Prostate gland (tissue), 2 donors: ENCODE measurements around the gene TRIM10. TPM values are rescaled to one million over a fixed set of nuclear protein-coding genes. Genes with fewer than 3 reads are reported as not detected.
"Not testable (repeated sequence)": the region's sequence is repeated elsewhere in the genome, so short reads cannot be mapped to it uniquely, and the experiment has no call there.

ENCODE experiments used
- DNase-seq: peaks from one replicate; pipeline ENCODE4 v3.0.0-alpha.2; 2019; ENCODE audit warnings: low spot score
- H3K27ac ChIP-seq, 2 donors: fragments of 200-600 bp; sonication (generic); 2 replicates each; pipeline ENCODE4 v1.5.1; 2017 to 2019
- H3K27me3 ChIP-seq: fragments of 200-600 bp; sonication (generic); replicated peaks from 2 replicates; pipeline ENCODE4 v1.5.1; 2019; ENCODE audit not compliant: insufficient read depth
- H3K36me3 ChIP-seq, 2 donors: fragments of 200-600 bp; sonication (generic); 1 replicate in 1 of 2; 2 replicates in 1 of 2; pipeline versions ENCODE4 v1.5.1 to v1.8.1; 2017 to 2019
- H3K4me1 ChIP-seq: fragments of 200-600 bp; sonication (generic); replicated peaks from 2 replicates; pipeline ENCODE4 v1.5.1; 2019
- H3K4me3 ChIP-seq, 2 donors: fragments of 200-600 bp; sonication (generic); 2 replicates each; pipeline ENCODE4 v1.5.1; 2017 to 2019
- H3K9me3 ChIP-seq: fragments of 200-600 bp; sonication (generic); 2 replicates; pipeline ENCODE4 v1.5.1; 2017
- CTCF ChIP-seq, 4 experiments: fragments of 200-600 bp in 2 of 4; fragments of 450-650 bp in 2 of 4; sonication (generic) in 2 of 4; IDR thresholded peaks; 1 replicate in 3 of 4; 2 replicates in 1 of 4; pipeline ENCODE4 v1.5.1; 2016 to 2019; ENCODE audit warnings: antibody characterized with exemption in 4 of 4, mild to moderate bottlenecking in 2 of 4, moderate library complexity in 2 of 4
- POLR2A ChIP-seq: fragments of 450-650 bp; IDR thresholded peaks from one replicate; pipeline ENCODE4 v1.6.1; 2016; ENCODE audit warnings: antibody characterized with exemption, mild to moderate bottlenecking
- POLR2AphosphoS5 ChIP-seq: sonication (generic); formaldehyde crosslinking; IDR thresholded peaks from one replicate; pipeline ENCODE4 v1.6.1; 2017; ENCODE audit warnings: antibody characterized with exemption
- WGBS: methylation state at CpG from one replicate; pipeline ENCODE4 v1.1.5; 2018; 5-methylcytosine and 5-hydroxymethylcytosine counted together
- intact Hi-C: fragments of 100-400 bp; cut with DNase I; formaldehyde crosslinking; loops from one replicate; pipeline ENCODE4 v1.14.2; 2022
- total RNA-seq, 2 donors: library from RNA; depleted of rRNA; stranded (reverse); fragments of >200 nt; gene quantifications; one replicate each; pipeline ENCODE4 v1.1.0, GENCODE V29; 2016

Gene TRIM10
- total RNA-seq, 2 donors from 2014 or later = not detected

GRCh38 chr6:30144811-30145210, 16.2 kb downstream of the TRIM10 start:
- H3K27me3 ChIP-seq = peaks cover 4% of the 10 kb centered on the region
- TF ChIP-seq POLR2AphosphoS5 (no peak), CTCF (IDR thresholded peaks at IDR 0.05) (no peak), POLR2A (no peak)
- H3K36me3 ChIP-seq = no peaks in the 10 kb centered on the region
- H3K27ac ChIP-seq = no peak overlapping the region
- no peak for DNase-seq
- no peak overlapping the region for H3K4me3 ChIP-seq
- WGBS = 69% methylated on average over 6 of the region's 6 CpGs
- intact Hi-C loops = no loop called here
- no peaks in the 10 kb centered on the region for H3K4me1 ChIP-seq
- no peaks in the 10 kb centered on the region for H3K9me3 ChIP-seq

GRCh38 chr6:30143780-30144179, 17.2 kb downstream of the TRIM10 start:
- TF ChIP-seq CTCF (IDR thresholded peaks at IDR 0.05) = no peak
- no peak for TF ChIP-seq POLR2A
- no peak for TF ChIP-seq POLR2AphosphoS5
- Histone ChIP-seq H3K4me1 (no peaks in the 10 kb centered on the region), H3K4me3 (no peak overlapping the region), H3K36me3 (no peaks in the 10 kb centered on the region), H3K9me3 (no peaks in the 10 kb centered on the region), H3K27me3 (peaks cover 4% of the 10 kb centered on the region), H3K27ac (no peak overlapping the region)
- DNase-seq = no peak
- intact Hi-C loops = no loop called here
- WGBS = 39% methylated on average over 2 of the region's 2 CpGs

- Histone ChIP-seq H3K27me3 (peaks cover 4% of the 10 kb centered on the region), H3K27ac (no peak overlapping the region), H3K4me1 (no peaks in the 10 kb centered on the region), H3K4me3 (no peak overlapping the region), H3K9me3 (no peaks in the 10 kb centered on the region), H3K36me3 (no peaks in the 10 kb centered on the region)
- intact Hi-C loops = no loop called here
- no peak for DNase-seq
- WGBS = 46% methylated on average over 3 of the region's 3 CpGs
- TF ChIP-seq POLR2A = no peak
- no peak for TF ChIP-seq CTCF (IDR thresholded peaks at IDR 0.05)
- TF ChIP-seq POLR2AphosphoS5 = no peak
Measured at GRCh38 chr6:30142665-30143064, 18.3 kb downstream of the TRIM10 start.

- H3K4me1 ChIP-seq, DNase-seq, H3K27me3 ChIP-seq, H3K36me3 ChIP-seq, H3K9me3 ChIP-seq, H3K27ac ChIP-seq, H3K4me3 ChIP-seq, intact Hi-C loops: not testable (repeated sequence)
- 84% methylated on average over 8 of the region's 8 CpGs for WGBS
Measured at GRCh38 chr6:30140240-30140639, 20.8 kb downstream of the TRIM10 start.

GRCh38 chr6:30136570-30137286, 24.3 kb downstream of the TRIM10 start:
- Histone ChIP-seq H3K36me3 (no peaks in the 10 kb centered on the region), H3K9me3 (no peaks in the 10 kb centered on the region), H3K27ac (no peak overlapping the region), H3K4me3 (no peak overlapping the region), H3K4me1 (no peaks in the 10 kb centered on the region), H3K27me3 (no peaks in the 10 kb centered on the region)
- intact Hi-C loops = no loop called here
- WGBS = 83% methylated on average over 11 of the region's 11 CpGs
- no peak for TF ChIP-seq CTCF (IDR thresholded peaks at IDR 0.05)
- no peak for TF ChIP-seq POLR2A
- TF ChIP-seq POLR2AphosphoS5 = no peak
- DNase-seq = no peak
